Tibial artery (tissue), 4 donors: Measurements from ENCODE around the gene TMEM140.
A peak's percentile ranks its signal among the peaks of the same experiment; 100 is the strongest.

Experiments
- DNase-seq, 2 donors: peaks; one replicate each; pipeline ENCODE4 v3.0.0-alpha.2; 2019
- H3K27ac ChIP-seq, 2 donors: fragments of 200-600 bp; sonication (generic) in 1 of 2; 1 replicate in 1 of 2; 2 replicates in 1 of 2; pipeline ENCODE4 v1.5.1; 2018 to 2019; ENCODE audit warnings: mild to moderate bottlenecking in 1 of 2
- H3K27me3 ChIP-seq, 2 donors: fragments of 200-600 bp; sonication (generic) in 1 of 2; one replicate each; pipeline versions ENCODE4 v1.5.1 to v1.6.0; 2016 to 2019
- H3K36me3 ChIP-seq, 3 donors: fragments of 200-600 bp; sonication (generic) in 2 of 3; one replicate each; pipeline ENCODE4 v1.5.1; 2016 to 2019; ENCODE audit warnings: mild to moderate bottlenecking in 2 of 3
- H3K4me1 ChIP-seq, 4 donors: fragments of 200-600 bp; sonication (generic) in 2 of 4; 1 replicate in 3 of 4; 2 replicates in 1 of 4; pipeline ENCODE4 v1.5.1; 2016 to 2019
- H3K4me3 ChIP-seq, 2 donors: fragments of 200-600 bp; sonication (generic) in 1 of 2; 1 replicate in 1 of 2; 2 replicates in 1 of 2; pipeline ENCODE4 v1.5.1; 2018 to 2019; ENCODE audit warnings: mild to moderate bottlenecking in 2 of 2
- H3K9me3 ChIP-seq, 3 donors: fragments of 200-600 bp; sonication (generic) in 1 of 3; one replicate each; pipeline ENCODE4 v1.5.1; 2016 to 2019
- CTCF ChIP-seq, 2 experiments: fragments of 200-600 bp in 1 of 2; fragments of 450-650 bp in 1 of 2; IDR thresholded peaks; one replicate each; pipeline ENCODE4 v1.5.1; 2017 to 2019; ENCODE audit warnings: antibody characterized with exemption in 2 of 2, mild to moderate bottlenecking in 1 of 2, moderate library complexity in 1 of 2
- intact Hi-C: fragments of 100-400 bp; cut with DNase I; formaldehyde crosslinking; loops from one replicate; pipeline ENCODE4 v1.15.0; 2023; ENCODE audit warnings: low total_unique reads

Gene TMEM140

DNA sequence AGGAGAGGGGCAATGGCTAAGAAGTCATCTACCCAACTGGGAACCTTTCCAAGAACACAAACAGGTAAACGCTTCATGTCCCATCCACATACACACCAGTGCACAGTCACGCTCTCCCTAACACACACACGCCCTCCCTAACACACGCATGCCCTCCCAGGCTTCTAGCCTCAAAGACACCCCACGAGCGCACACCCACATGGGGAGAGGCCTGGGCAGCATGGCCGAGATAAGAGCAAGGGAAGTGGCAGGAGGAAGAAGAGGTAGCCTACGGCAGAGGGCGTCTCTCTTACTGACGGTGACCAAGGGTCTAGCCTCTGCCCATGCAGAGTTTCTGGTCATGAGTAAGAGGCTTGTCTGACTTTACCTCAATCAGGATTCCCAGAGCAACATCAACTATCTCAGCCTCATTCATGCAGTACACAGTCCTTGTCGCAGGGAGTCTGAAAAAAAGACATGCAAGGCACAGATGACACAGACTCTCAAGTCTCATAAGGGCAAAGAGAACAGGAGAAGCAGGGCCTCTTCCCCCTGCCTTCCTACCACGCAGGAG is 19.6 kb downstream of the TMEM140 start:
- intact Hi-C loops = loop anchor here (10.0 kb wide), 1 partner anchor 173 kb away; no protein-coding TSS in a partner anchor
- H3K4me1 ChIP-seq = peaks cover 7 to 40% (median 35%) of the 10 kb centered on the region in 4 donors

DNA sequence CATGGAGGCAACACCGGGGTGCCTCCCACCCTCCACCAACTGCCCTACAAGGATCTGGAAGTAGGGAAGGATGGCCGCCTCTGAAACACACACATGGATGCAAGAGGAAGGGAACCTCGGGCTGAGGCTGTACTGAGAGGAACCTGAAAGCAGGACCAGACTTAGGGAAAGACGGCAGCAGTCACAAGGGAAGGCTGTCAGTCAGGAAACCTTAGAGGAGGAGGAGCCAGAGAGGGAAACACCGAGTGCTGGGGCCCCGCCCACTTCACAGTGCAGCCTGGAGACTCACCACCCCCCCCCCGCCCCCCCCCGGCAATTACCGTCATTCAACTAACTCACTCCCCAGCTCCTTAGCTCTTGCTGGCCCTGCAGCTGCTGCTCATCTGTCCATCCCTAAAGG is 20.1 kb downstream of the TMEM140 start:
- Histone ChIP-seq H3K27ac (peak overlapping the region; percentile 93 to 97), H3K27me3 (no peaks in the 10 kb centered on the region), H3K36me3 (peaks cover 19 to 52% (median 34%) of the 10 kb centered on the region in 3 donors), H3K4me1 (peaks cover 7 to 40% (median 35%) of the 10 kb centered on the region in 4 donors), H3K4me3 (no peak overlapping the region), H3K9me3 (no peaks in the 10 kb centered on the region)
- DNase-seq = peak in 1 of 2 donors; percentile 67
- no peak for TF ChIP-seq CTCF (IDR thresholded peaks at IDR 0.05)
- intact Hi-C loops = loop anchor here (10.0 kb wide), 1 partner anchor 173 kb away; no protein-coding TSS in a partner anchor

More for the DNA sequence above, 19.6 kb downstream of the TMEM140 start:
- peak overlapping the region; percentile 37 to 93 for H3K27ac ChIP-seq
- no peak overlapping the region for H3K4me3 ChIP-seq
- peaks cover 19 to 54% (median 34%) of the 10 kb centered on the region in 3 donors for H3K36me3 ChIP-seq
- peak in 1 of 2 donors; percentile 46 for DNase-seq
- no peak for TF ChIP-seq CTCF (IDR thresholded peaks at IDR 0.05)
- no peaks in the 10 kb centered on the region for H3K9me3 ChIP-seq
- H3K27me3 ChIP-seq = no peaks in the 10 kb centered on the region

- Histone ChIP-seq H3K36me3 (peaks cover 19 to 52% (median 34%) of the 10 kb centered on the region in 3 donors), H3K4me1 (peaks cover 7 to 40% (median 35%) of the 10 kb centered on the region in 4 donors), H3K4me3 (peak overlapping the region; percentile 78 to 99), H3K9me3 (no peaks in the 10 kb centered on the region), H3K27ac (peak overlapping the region; percentile 93 to 97), H3K27me3 (no peaks in the 10 kb centered on the region)
- DNase-seq = peak in 1 of 2 donors; percentile 64
- intact Hi-C loops = loop anchor here (10.0 kb wide), 1 partner anchor 174 kb away; no protein-coding TSS in a partner anchor
- no peak for TF ChIP-seq CTCF (IDR thresholded peaks at IDR 0.05)
Measured at GRCh38 chr7:135168489-135169140, 20.7 kb downstream of the TMEM140 start.

- H3K36me3 ChIP-seq = peaks cover 19 to 45% (median 34%) of the 10 kb centered on the region in 3 donors
- peak in 1 of 2 donors; percentile 66 for DNase-seq
- no peak for TF ChIP-seq CTCF (IDR thresholded peaks at IDR 0.05)
- no peaks in the 10 kb centered on the region for H3K27me3 ChIP-seq
- H3K27ac ChIP-seq = peak overlapping the region; percentile 93 to 97
- H3K4me3 ChIP-seq = peak overlapping the region; percentile 78 to 99
- intact Hi-C loops = loop anchor here (10.0 kb wide), 1 partner anchor 175 kb away; no protein-coding TSS in a partner anchor
- H3K4me1 ChIP-seq = peaks cover 7 to 40% (median 35%) of the 10 kb centered on the region in 4 donors
- no peaks in the 10 kb centered on the region for H3K9me3 ChIP-seq
Measured at GRCh38 chr7:135169141-135169963, 21.5 kb downstream of the TMEM140 start.

DNA sequence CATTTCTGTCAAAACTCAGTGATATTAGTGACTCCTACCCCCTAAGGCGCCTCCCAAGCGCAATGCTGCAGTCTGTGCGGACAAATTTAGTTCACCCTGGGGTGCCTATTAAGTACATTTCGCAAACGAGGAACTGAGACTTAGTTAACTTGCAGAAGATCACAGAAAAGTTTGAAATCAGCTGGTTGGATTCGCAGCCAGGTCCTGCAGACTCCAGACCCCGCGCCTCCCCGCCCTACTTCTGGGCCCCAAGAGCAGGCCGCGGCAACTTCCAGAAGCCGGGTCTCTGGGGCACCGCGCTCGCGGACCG is 22.0 kb downstream of the TMEM140 start:
- H3K4me1 ChIP-seq = peaks cover 7 to 40% (median 35%) of the 10 kb centered on the region in 4 donors
- TF ChIP-seq CTCF (IDR thresholded peaks at IDR 0.05) = no peak
- peaks cover 14 to 39% (median 34%) of the 10 kb centered on the region in 3 donors for H3K36me3 ChIP-seq
- intact Hi-C loops = loop anchor here (2.0 to 10.0 kb wide), 3 partner anchors 42 to 483 kb away; partner anchors contain the start of gene WDR91
- H3K4me3 ChIP-seq = peak overlapping the region; percentile 78 to 99
- H3K9me3 ChIP-seq = no peaks in the 10 kb centered on the region
- no peaks in the 10 kb centered on the region for H3K27me3 ChIP-seq
- DNase-seq = no peak
- H3K27ac ChIP-seq = peak overlapping the region; percentile 93 to 97
